PFSK-1 (cell line): Measurements from ENCODE around the gene RPS27L.

Experiments used
- FOXP2 ChIP-seq: optimal IDR thresholded peaks from 2 replicates; pipeline ENCODE3; 2011; ENCODE audit warnings: borderline replicate concordance, control low read depth, inconsistent platforms; ENCODE audit not compliant: insufficient read depth; ENCODE audit errors: extremely low read length, extremely low read depth
- POLR2AphosphoS5 ChIP-seq: IDR thresholded peaks from 2 replicates; pipeline ENCODE4 v1.6.1; 2012; ENCODE audit warnings: low read depth, mild to moderate bottlenecking, control low read depth, low read length, moderate library complexity
- SIN3A ChIP-seq: IDR thresholded peaks from 2 replicates; pipeline ENCODE4 v1.6.1; 2012; ENCODE audit warnings: mild to moderate bottlenecking, low read length, moderate library complexity, borderline replicate concordance; ENCODE audit not compliant: insufficient read depth
- TAF1 ChIP-seq: IDR thresholded peaks from 2 replicates; pipeline ENCODE4 v1.6.1; 2012; ENCODE audit warnings: low read length, control low read depth, borderline replicate concordance; ENCODE audit not compliant: insufficient read depth
- TF ChIP-seq, protein P1 (sequence below), 2 experiments: IDR thresholded peaks; 2 replicates each; pipeline versions ENCODE4 v1.6.1 to v1.8.0; 2011 to 2012; ENCODE audit warnings: low read depth in 2 of 2, low read length in 2 of 2, control low read depth in 1 of 2, inconsistent platforms in 1 of 2, mild to moderate bottlenecking in 1 of 2, moderate library complexity in 1 of 2; ENCODE audit not compliant: insufficient read depth in 1 of 2

Gene RPS27L

DNA sequence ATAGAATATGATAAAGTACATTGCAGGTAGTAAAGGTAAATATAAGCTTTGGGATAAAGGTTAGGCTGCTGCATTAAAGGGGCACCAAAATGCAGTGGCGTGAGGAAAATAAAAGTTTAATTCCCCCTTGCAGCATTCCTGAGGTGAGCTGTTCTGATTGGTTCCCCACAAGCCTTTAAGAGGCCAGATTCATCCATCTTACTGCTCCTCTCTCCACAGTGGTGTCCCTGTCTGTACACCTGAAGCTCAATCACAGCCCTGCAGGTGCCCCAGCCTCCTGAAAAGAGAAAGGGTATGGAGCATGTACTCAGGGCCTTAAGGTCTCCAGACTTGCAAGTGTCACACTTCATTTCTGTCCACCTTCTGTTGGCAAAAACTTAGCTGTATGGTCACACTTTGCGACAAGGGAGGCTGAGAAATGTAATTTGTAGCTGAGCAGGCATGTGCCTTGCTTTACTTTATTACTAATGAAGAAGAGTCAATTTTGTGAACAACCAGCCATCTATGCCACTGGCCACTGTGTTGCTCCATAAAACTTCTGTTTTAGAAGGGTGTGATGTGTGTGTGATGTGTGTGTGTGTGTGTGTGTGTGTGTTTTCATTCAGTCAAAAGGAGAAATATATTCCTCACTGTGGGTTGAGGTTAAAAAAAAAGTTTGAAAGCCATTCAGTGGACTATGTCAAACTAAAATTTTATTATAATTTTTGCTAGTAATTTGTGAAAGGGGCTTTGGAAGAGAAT is 22.9 kb downstream of the RPS27L start:
- TF ChIP-seq, protein P1, sequence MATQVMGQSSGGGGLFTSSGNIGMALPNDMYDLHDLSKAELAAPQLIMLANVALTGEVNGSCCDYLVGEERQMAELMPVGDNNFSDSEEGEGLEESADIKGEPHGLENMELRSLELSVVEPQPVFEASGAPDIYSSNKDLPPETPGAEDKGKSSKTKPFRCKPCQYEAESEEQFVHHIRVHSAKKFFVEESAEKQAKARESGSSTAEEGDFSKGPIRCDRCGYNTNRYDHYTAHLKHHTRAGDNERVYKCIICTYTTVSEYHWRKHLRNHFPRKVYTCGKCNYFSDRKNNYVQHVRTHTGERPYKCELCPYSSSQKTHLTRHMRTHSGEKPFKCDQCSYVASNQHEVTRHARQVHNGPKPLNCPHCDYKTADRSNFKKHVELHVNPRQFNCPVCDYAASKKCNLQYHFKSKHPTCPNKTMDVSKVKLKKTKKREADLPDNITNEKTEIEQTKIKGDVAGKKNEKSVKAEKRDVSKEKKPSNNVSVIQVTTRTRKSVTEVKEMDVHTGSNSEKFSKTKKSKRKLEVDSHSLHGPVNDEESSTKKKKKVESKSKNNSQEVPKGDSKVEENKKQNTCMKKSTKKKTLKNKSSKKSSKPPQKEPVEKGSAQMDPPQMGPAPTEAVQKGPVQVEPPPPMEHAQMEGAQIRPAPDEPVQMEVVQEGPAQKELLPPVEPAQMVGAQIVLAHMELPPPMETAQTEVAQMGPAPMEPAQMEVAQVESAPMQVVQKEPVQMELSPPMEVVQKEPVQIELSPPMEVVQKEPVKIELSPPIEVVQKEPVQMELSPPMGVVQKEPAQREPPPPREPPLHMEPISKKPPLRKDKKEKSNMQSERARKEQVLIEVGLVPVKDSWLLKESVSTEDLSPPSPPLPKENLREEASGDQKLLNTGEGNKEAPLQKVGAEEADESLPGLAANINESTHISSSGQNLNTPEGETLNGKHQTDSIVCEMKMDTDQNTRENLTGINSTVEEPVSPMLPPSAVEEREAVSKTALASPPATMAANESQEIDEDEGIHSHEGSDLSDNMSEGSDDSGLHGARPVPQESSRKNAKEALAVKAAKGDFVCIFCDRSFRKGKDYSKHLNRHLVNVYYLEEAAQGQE (IDR thresholded peaks at IDR 0.05; ENCODE audit: insufficient read depth in 1 of 2, low read depth in 2 of 2, low read length in 2 of 2): no peak
- TF ChIP-seq FOXP2 (no peak), SIN3A (no peak), TAF1 (no peak), POLR2AphosphoS5 (no peak)

DNA sequence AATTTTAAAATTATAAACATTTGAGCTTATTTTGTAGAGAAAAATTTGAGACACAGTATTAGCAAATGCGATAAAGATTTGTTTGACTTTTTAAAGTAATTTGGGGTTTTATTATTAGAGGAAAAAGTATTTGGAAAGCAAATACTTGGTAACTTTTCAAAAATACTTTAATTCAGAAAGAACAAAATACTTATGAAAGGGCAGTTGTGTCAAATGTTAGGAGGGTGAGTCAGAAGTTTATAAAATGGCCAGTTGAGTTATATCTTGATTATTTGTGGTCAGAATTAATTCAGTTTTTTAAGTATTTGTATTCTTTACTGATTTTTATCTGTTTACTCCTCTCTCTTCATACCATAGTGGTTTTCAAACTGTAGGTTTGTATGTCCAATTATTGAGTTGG is 23.5 kb downstream of the RPS27L start:
- TF ChIP-seq FOXP2 (no peak), POLR2AphosphoS5 (no peak), SIN3A (no peak), TAF1 (no peak)
- TF ChIP-seq, protein P1 (IDR thresholded peaks at IDR 0.05; ENCODE audit: insufficient read depth in 1 of 2, low read depth in 2 of 2, low read length in 2 of 2): no peak

DNA sequence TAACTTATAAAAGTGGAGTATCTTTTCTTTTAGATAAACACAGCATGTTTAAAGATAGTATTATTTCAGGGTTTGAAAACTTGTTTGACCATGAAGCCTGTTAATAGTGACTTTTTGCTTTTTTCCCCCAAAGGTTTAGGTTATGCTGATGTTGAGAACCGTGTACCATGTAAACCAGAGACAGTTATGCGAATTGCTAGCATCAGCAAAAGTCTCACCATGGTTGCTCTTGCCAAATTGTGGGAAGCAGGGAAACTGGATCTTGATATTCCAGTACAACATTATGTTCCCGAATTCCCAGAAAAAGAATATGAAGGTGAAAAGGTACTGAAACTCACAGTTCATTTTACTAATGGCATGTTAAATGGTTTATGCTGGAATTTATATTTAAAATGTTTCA is 30.6 kb downstream of the RPS27L start:
- TF ChIP-seq, protein P1 (IDR thresholded peaks at IDR 0.05; ENCODE audit: insufficient read depth in 1 of 2, low read depth in 2 of 2, low read length in 2 of 2): no peak
- TF ChIP-seq FOXP2 (no peak), SIN3A (no peak), POLR2AphosphoS5 (no peak), TAF1 (no peak)

DNA sequence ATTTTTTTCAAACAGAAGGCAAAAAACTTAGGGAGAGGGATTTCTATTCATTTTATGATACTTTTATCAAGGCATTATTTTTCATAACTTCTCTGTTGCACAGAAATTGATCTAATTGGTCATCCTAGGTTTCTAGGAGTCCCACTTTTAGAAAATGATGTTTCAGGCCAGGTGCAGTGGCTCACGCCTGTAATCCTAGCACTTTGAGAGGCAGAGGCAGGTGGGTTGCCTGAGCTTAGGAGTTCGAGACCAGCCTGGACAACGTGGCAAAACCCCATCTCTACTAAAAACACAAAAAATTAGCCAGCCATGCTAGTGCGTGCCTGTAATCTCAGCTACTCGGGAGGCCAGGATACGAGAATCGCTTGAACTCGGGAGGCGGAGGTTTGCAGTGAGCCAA is 32.8 kb downstream of the RPS27L start:
- TF ChIP-seq POLR2AphosphoS5: no peak
- TF ChIP-seq, protein P1 (IDR thresholded peaks at IDR 0.05; ENCODE audit: insufficient read depth in 1 of 2, low read depth in 2 of 2, low read length in 2 of 2): no peak
- no peak for TF ChIP-seq SIN3A
- no peak for TF ChIP-seq FOXP2
